ENCODE results near the gene ARID3A. TPM values are rescaled to one million over a fixed set of nuclear protein-coding genes. Genes with fewer than 3 reads are reported as not detected.

Gene ARID3A
- total and polyA plus RNA-seq, 2 of the 13 experiments (the other 11 are each of a cell fraction or from before 2014, with no cell fraction given), result 71.3 to 77.9 TPM

GRCh38 chr19:937259-937694 is 11.4 kb downstream of the ARID3A start:
- in situ Hi-C loops (cut with HindIII; ENCODE audit: extremely low pct_ligation_motif_present, low pct_unique_long_range_greater_than_20kb), result no loop called here
- Histone ChIP-seq H3K4me1 (ENCODE audit: insufficient read depth, low read length) (peaks cover 71% of the 10 kb centered on the region), H3K4me3 (replicated peaks in 1 of 3; ENCODE audit: insufficient read depth in 1 of 3, low read depth in 2 of 3, low read length in 3 of 3) (no peak overlapping the region), H2AFZ (ENCODE audit: low read length) (no peak overlapping the region), H3K27ac (ENCODE audit: extremely low read length, insufficient read depth, low read length) (no peak overlapping the region), H3K27me3 (ENCODE audit: control insufficient read depth in 1 of 2, insufficient read depth in 2 of 2, low read length in 2 of 2) (no peaks in the 10 kb centered on the region), H3K4me2 (ENCODE audit: low read depth, low read length) (no peak overlapping the region), H3K9ac (ENCODE audit: insufficient read depth, low read depth, low read length) (no peak overlapping the region), H3K9me3 (ENCODE audit: low read length) (no peaks in the 10 kb centered on the region), H3K79me2 (ENCODE audit: insufficient read depth, low read length) (peaks cover 85% of the 10 kb centered on the region), H3K36me3 (replicated peaks in 1 of 2; ENCODE audit: control insufficient read depth in 1 of 2, insufficient read depth in 2 of 2, low read length in 2 of 2) (peaks cover 18 to 69% of the 10 kb centered on the region in 2 experiments; a peak in 4 of 5 replicates), H4K20me1 (ENCODE audit: insufficient read depth, low read length) (peaks cover 63% of the 10 kb centered on the region; the same call in 1 of the 2 replicates)
- 90% methylated on average over 16 of the region's 16 CpGs for WGBS (ENCODE audit: low lambda C conversion rate)
- BruUV-seq (replicated peaks), result TSS peak; percentile 46
- intact Hi-C loops (cut with micrococcal nuclease; ENCODE audit: unreplicated experiment), result no loop called here
- ChIA-PET POLR2A (interaction anchor here (0.9 to 3.5 kb wide), 3 partner anchors 15 to 47 kb away, joined by 3 to 18 read pairs (median 6); partner anchors contain the start of gene WDR18), CTCF (ENCODE audit: low intra/inter-chr PET ratio, low total read pairs) (no interaction called here)
- ATAC-seq (no peak), DNase-seq (ENCODE audit: low spot score) (no peak), FAIRE-seq (no peak)
- TF ChIP-seq ZBTB33 (CRISPR knock-in tag; IDR thresholded peaks at IDR 0.05), result peak; percentile 78; the same call in 1 of the 2 replicates
- peak; percentile 34 for TF ChIP-seq AGO2 (optimal IDR thresholded peaks at IDR 0.05; ENCODE audit: low read depth, low read length)
- TF ChIP-seq ATAD3A (CRISPR knock-in tag; IDR thresholded peaks at IDR 0.05), result no peak
- TF ChIP-seq ZBTB38 (CRISPR knock-in tag; IDR thresholded peaks at IDR 0.05), result peak; percentile 79; the same call in 1 of the 2 replicates

- H3K4me2 ChIP-seq (ENCODE audit: low read depth, low read length), result no peak overlapping the region
- H3K4me3 ChIP-seq (replicated peaks in 1 of 3; ENCODE audit: insufficient read depth in 1 of 3, low read depth in 2 of 3, low read length in 3 of 3), result no peak overlapping the region
- no peaks in the 10 kb centered on the region for H3K9me3 ChIP-seq (ENCODE audit: low read length)
- ChIA-PET POLR2A (interaction anchor here (0.7 to 3.5 kb wide), 5 partner anchors 11 to 46 kb away, joined by 3 to 18 read pairs (median 3); partner anchors contain the start of gene WDR18), CTCF (ENCODE audit: low intra/inter-chr PET ratio, low total read pairs) (no interaction called here)
- peaks cover 64% of the 10 kb centered on the region; the same call in 1 of the 2 replicates for H4K20me1 ChIP-seq (ENCODE audit: insufficient read depth, low read length)
- peaks cover 60% of the 10 kb centered on the region for H3K4me1 ChIP-seq (ENCODE audit: insufficient read depth, low read length)
- H2AFZ ChIP-seq (ENCODE audit: low read length), result no peak overlapping the region
- 93% methylated on average over 17 of the region's 23 CpGs for WGBS (ENCODE audit: low lambda C conversion rate)
- in situ Hi-C loops (cut with HindIII; ENCODE audit: extremely low pct_ligation_motif_present, low pct_unique_long_range_greater_than_20kb) (no loop called here), intact Hi-C loops (cut with micrococcal nuclease; ENCODE audit: unreplicated experiment) (no loop called here)
- H3K9ac ChIP-seq (ENCODE audit: insufficient read depth, low read depth, low read length), result no peak overlapping the region
- H3K36me3 ChIP-seq (replicated peaks in 1 of 2; ENCODE audit: control insufficient read depth in 1 of 2, insufficient read depth in 2 of 2, low read length in 2 of 2), result peaks cover 19 to 73% of the 10 kb centered on the region in 2 experiments
- no TSS peak for BruUV-seq (replicated peaks)
- H3K27ac ChIP-seq (ENCODE audit: extremely low read length, insufficient read depth, low read length), result no peak overlapping the region
- ATAC-seq (no peak), DNase-seq (ENCODE audit: low spot score) (no peak), FAIRE-seq (no peak)
- H3K27me3 ChIP-seq (ENCODE audit: control insufficient read depth in 1 of 2, insufficient read depth in 2 of 2, low read length in 2 of 2), result no peaks in the 10 kb centered on the region
- peaks cover 83% of the 10 kb centered on the region for H3K79me2 ChIP-seq (ENCODE audit: insufficient read depth, low read length)
- TF ChIP-seq FOXK1 (CRISPR knock-in tag; IDR thresholded peaks at IDR 0.05; ENCODE audit: borderline replicate concordance, low read depth) (no peak), ZNF143 (CRISPR knock-in tag; IDR thresholded peaks at IDR 0.05) (0 out of 2 replicates have a peak, but pooled peaks have one; percentile 13), ZNF563 (CRISPR knock-in tag; IDR thresholded peaks at IDR 0.05) (no peak), HNRNPL (IDR thresholded peaks at IDR 0.05; ENCODE audit: low read depth, low read length) (peak; percentile 68; the same call in 1 of the 2 replicates), FOXK2 (IDR thresholded peaks at IDR 0.05) (no peak), NBN (conservative IDR thresholded peaks at IDR 0.05) (no peak), RBFOX2 (IDR thresholded peaks at IDR 0.05; ENCODE audit: low read depth, low read length) (peak; percentile 55; the same call in 1 of the 2 replicates), SAP130 (CRISPR knock-in tag; IDR thresholded peaks at IDR 0.05; ENCODE audit: low read depth) (0 out of 2 replicates have a peak, but pooled peaks have one; percentile 21), DDIT3 (CRISPR knock-in tag; IDR thresholded peaks at IDR 0.05) (no peak), ZBTB33 (CRISPR knock-in tag; IDR thresholded peaks at IDR 0.05) (peak; percentile 91), ZFY (CRISPR knock-in tag; IDR thresholded peaks at IDR 0.05) (peak; percentile 32; the same call in 1 of the 2 replicates)
Observed at GRCh38 chr19:938233-938923, 12.5 kb downstream of the ARID3A start.

Measured in HepG2 (cell line).